NCI-H2227 (cell line): ENCODE data around the gene PLEKHD1.

Source experiments
- DNase-seq: peaks from one replicate; lab custom pipeline; 2025; ENCODE audit not compliant: unreplicated experiment; lab: John Stamatoyannopoulos, UW

Gene PLEKHD1

GRCh38 chr14:69547701-69548348, 63.3 kb downstream of the PLEKHD1 start:
- peak; percentile 90 for DNase-seq

GRCh38 chr14:69548566-69548965, 64.0 kb downstream of the PLEKHD1 start:
- DNase-seq, result no peak

DNA sequence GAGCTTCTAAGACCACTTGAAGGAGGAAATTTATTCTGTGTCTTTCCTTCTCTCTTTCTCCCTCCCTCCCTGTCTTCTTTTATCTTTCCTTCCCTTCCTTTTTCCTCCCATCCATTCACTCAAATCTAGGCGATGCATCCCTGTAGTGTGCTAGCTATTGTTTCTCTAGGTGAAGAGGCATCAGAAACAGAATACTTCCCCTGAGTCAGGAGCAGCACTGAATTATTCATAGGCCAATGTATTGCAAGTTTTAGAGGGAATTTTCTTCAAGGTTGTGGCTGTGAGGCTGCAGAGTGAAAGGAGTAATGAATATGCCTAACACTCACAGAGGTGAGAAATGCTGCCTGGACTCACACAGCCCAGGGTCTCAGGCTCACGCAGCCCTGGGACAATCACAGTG, 67.0 kb downstream of the PLEKHD1 start:
- DNase-seq, result no peak

- no peak for DNase-seq
Observed at GRCh38 chr14:69553252-69553651, 68.7 kb downstream of the PLEKHD1 start.

DNA sequence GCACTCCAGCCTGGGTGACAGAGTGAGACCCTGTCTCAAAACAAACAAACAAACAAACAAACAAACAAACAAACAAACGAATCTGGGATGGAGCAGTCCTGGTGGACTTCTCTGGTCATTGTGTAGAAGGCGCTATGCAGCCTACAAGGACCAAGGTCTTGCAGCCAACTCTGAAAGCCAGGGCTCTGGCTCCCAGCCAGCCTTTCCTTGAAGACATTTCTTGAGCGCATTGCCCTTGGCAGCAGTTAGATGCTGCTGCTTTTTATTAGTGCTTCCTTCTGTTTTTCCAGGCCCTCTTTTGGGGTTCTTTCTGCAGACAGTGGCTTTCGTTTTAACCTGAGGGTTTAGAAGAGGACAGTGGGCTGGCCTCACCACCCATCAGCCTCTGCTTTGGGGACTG, 70.0 kb downstream of the PLEKHD1 start:
- no peak for DNase-seq

GRCh38 chr14:69558774-69559173, 74.2 kb downstream of the PLEKHD1 start:
- no peak for DNase-seq

- DNase-seq, result peak; percentile 79
Observed at GRCh38 chr14:69559581-69560011, 75.1 kb downstream of the PLEKHD1 start.

DNA sequence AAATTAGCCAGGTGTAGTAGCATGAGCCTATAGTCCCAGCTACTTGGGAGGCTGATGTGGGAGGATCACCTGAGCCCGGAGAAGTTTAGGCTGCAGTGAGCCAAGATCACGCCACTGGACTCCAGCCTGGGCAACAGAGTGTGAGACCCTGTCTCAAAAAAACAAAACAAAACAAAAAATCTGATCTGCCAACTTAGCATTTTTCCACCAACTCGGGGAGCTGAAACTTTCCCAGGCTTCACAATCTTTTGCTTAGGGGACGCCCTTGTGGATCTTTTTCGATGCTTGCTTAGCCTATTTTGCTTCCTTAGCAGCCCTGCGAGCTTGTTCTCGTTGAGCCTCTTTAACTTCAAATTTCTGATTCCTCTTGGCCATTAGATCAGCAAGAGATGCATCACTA, 76.3 kb downstream of the PLEKHD1 start:
- no peak for DNase-seq

DNA sequence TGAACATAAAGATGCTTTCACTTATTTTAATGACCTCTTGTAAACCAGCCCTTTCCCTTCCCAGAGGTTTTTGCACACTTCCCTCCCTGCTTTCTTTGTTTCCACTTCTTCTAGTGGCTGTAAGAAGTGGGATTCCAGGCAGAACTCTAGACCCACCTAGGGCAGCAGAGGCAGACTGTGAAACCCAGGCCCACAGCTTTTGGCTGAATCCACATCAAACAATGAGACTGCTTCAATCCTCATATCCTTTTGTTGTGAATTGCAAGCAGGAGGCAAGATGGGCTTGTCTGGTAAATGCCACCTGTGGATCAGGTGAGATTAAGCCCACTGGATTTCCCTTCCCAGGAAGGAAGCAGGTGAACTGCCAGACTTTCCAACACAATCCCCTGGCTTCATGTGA, 77.4 kb downstream of the PLEKHD1 start:
- DNase-seq, result no peak

DNA sequence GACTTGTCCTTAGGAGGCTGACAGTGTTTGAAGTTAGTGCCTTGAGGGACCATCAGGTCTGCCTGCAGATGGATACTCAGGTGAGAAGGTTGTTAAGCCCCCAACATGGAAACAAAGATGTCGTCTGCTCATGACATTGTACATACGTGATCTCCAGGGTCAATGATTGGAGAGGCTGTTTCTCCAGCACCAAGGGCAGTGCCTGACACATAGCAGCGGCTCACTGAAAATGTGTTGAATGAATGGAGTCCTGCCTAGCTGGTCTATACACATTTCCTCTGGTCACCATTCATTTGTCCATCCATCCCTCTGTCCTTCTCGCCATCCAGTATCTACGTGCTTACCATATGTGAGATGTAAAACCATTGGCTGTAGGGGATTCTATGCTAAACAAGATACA, 83.0 kb downstream of the PLEKHD1 start:
- no peak for DNase-seq

DNA sequence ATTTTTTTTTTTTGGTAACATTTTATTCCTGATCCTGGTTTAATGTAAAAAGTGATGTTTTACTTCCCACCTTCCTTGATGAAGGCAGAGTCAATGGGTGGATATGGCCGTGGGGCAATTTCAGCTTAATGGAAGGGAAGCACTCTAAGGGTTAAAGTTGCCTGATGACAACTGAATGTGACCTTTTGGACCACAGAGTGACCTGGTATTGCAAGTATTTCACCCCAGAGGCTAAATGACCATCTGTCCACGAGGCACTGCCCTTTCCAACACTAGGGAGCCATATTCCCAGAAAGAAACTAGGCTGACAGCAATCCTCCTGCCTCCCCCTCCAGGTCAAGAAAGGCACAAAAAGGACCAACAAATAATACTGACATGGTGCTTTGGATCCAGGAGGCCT, 85.3 kb downstream of the PLEKHD1 start:
- no peak for DNase-seq

DNA sequence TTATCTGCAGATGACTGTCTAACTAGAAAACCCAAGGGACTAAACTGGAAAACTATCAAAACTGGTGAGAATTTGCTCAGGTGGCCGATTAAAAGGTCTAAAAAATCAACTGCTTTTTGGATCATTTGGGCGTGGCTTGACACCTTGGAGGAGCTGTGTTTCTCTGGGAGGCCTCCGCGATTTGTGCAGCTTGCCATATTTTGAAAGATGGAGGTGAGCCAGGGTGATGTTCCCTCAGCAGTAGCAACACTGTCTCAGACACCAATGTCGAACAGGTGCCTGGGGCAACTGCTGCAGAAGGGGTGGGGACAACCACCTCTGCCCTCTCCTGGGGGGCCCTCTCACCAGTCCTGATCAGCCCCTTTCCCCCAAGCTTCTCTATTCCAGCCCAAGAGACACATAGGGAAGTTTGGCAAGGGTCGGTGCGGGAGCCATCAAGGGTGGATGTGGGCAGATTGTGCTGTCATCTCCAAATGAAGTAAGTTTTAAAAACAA, 86.4 kb downstream of the PLEKHD1 start:
- no peak for DNase-seq

DNA sequence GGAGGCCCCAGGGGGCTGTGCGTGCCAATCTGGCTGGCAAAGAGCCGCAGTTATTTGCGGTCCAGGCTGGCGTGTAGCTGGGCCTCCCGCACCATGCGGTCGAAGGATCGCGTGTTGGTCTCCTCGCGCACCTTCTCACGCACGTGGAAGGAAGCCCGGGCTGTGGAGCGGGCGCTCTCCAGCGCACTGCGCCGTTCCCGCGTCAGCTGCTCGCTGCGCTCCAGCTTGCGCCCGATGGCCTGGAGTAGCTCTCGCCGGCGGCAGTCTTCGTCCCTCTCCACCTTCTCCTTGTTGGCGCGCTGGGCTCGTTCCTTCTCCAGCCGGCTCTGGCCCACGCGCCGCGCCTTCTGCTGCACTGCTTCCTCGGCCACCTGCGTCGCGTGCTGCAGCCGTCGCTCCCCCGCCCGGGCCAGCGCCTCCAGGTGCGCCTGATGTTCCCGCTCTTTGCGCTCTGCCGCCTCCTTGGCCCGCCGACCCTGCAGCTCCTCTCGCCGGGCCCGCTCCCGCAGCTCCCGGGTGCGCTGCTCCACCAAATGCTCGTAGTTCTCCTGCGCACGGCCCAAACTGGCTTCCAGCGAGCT, 87.0 kb downstream of the PLEKHD1 start:
- no peak for DNase-seq

DNA sequence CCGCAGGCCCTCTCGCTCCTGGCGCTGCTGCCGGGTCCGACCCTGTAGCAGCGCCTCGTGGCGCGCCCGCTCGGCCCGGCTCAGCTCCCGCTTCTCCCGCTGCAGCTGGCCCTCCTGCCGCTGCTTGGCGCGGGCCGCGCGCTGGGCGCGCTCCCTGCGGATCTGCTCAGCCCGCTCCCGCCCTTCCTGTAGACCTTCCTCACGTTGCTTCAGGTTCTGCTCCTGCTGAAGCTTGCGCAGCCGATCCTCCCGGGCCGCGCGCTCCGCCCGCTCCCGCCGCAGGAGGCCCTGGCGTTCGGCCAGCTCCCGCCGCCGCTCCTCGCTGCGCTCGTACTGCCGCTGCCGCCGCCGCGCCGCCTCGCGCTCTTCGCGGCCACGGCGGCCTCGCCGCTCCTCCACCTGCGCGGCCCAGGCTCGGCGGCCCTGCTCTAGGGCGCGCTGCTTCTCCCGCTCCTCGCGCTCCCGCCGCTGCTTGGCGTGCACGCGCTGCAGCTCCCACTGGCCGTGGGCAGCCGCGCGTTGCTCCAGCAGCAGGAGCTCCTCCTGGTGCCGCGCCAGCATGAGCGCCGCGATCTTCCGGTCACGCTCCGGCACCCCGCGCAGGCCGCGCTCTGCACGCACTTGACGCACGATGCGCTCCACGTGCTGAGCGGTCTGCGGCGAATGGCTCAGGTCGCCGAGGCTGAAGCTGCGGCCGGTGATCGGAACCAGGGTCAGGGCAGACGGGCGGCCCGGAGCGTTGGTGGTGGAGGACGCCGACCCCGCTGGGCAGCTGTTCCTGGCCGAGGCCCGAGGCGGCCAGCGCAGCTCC, 87.7 kb downstream of the PLEKHD1 start:
- DNase-seq, result no peak

GRCh38 chr14:69572841-69573135, 88.3 kb downstream of the PLEKHD1 start:
- no peak for DNase-seq

GRCh38 chr14:69573205-69573830, 88.8 kb downstream of the PLEKHD1 start:
- DNase-seq, result no peak

DNA sequence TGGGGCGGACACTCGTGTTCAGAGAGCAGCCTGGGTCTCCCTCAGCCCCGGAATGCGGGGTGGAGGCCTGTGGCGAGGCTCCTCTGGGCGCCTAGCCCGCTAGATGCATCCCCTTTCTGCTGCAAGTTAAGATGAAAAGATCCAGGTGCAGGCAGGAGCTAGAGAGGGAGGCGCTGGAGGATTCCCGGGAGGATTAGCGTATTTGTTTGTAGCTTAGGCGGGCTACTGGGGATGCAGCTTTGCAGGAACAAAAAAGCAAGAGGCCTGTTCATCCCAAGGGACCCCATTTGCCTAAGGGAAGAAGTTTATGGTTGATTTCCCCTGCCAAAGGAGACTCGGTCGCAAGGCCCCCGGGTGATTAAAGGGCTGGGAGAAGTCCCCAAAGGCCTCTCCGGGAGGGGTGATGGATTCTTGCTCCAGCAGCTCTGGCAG, 89.3 kb downstream of the PLEKHD1 start:
- DNase-seq, result peak; percentile 55

GRCh38 chr14:69574263-69574953, 89.9 kb downstream of the PLEKHD1 start, which contains the start of gene CCDC177:
TSS of gene CCDC177 (minus strand) at chr14:69574871. CDS start at chr14:69573622, 1,249 bp downstream.
- DNase-seq, result peak; percentile 83

DNA sequence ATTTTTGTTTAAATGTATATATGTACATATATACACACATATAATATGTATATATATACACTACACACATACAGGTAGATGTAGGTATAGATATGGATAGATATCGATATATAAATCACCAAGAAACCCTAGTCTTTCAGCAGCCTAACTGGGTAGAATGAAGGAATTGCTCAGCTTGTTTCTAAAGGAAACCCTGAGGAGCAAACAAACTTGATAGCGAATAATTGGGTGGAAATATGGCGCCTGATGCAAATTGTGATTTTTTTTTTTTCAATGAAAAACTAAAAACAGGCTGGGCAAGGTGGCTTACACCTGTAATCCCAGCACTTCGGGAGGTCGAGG, 90.4 kb downstream of the PLEKHD1 start:
- no peak for DNase-seq

DNA sequence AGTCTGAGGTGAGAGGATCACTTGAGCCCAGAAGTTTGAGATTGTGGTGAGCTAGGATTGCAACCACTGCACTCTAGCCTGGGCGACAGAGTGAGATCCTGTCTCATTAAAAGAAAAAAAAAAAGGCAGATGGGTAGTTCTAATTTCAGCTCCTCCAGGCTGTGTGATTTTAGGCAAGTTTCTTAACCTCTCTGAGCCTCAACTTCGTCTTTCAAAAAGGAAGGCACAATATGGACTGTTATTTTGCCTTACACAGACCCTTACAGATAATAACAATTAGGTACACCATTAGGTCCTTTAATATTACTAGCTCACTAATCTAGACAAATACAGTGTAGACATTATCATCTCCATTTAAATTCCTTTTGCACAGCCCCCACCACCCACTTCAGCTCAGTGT, 94.9 kb downstream of the PLEKHD1 start:
- DNase-seq, result no peak

DNA sequence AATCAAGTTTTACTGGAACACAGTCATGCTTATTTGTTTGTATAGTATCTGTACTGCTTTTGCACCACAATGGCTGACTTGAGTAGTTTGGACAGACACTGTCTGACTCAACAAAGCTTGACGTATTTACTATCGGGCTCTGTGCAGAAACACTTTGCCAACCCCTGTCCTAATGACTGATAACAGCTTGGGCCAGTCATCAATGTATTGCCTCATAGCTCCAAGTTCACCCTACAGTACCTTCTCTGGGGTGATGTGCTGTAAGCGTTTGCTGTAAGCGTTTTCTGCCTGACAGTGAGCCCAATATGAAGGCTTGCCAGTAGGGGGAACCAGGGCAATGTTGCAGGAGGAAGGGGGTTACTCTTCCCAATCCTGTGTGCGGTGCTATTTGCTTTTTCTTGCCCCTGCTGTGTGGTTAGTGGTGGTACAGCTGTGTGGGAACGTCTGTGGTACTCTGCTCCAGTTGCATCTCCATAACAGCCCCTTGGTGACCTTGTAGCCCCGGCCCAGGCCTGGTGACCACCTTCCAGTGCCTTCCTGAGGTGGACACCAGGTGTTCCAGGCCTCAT, 95.6 kb downstream of the PLEKHD1 start:
- DNase-seq, result peak; percentile 65
